Activated T-cell treated with anti-CD3 and anti-CD28 coated beads, Interleukin-2, amount 50 U/mL, for 4 hours (primary cell): ENCODE data around the gene ASCC3. TPM values are rescaled to one million over a fixed set of nuclear protein-coding genes. Genes with fewer than 3 reads are reported as not detected.
A peak's percentile ranks its signal among the peaks of the same experiment; 100 is the strongest.

Experiments used
- ATAC-seq, 2 donors: fragments of 200-7000 bp; cut with Tn5 transposase; one replicate each; pipeline ENCODE4 v1.10.0; 2021
- DNase-seq: peaks from one replicate; pipeline ENCODE4 v3.0.0-alpha.2; 2020
- H3K27me3 Mint-ChIP-seq: one replicate; pipeline ENCODE4 v1.8.0; 2021; ENCODE audit warnings: low read depth, mixed read lengths
- H3K36me3 Mint-ChIP-seq: one replicate; pipeline ENCODE4 v1.8.0; 2022; ENCODE audit warnings: mixed read lengths; ENCODE audit not compliant: insufficient read depth
- H3K4me1 Mint-ChIP-seq: one replicate; pipeline ENCODE4 v1.8.0; 2021; ENCODE audit warnings: low read depth, mixed read lengths
- H3K4me3 Mint-ChIP-seq: one replicate; pipeline ENCODE4 v1.8.0; 2021; ENCODE audit warnings: mild to moderate bottlenecking, moderate library complexity, mixed read lengths
- H3K9me3 Mint-ChIP-seq: one replicate; pipeline ENCODE4 v1.8.0; 2021; ENCODE audit warnings: mixed read lengths
- total RNA-seq, 3 donors: library from RNA; stranded (reverse); gene quantifications; one replicate each; pipeline ENCODE4 v1.2.1, GENCODE V29; 2021

ASCC3 gene
- total RNA-seq, 3 donors from 2014 or later = 59.3 to 72.8 (median 64.1) TPM

- H3K36me3 Mint-ChIP-seq = peaks cover 2% of the 10 kb centered on the region
- no peak for DNase-seq
- peaks cover 7% of the 10 kb centered on the region for H3K9me3 Mint-ChIP-seq
- H3K4me3 Mint-ChIP-seq = no peak overlapping the region
- peaks cover 15% of the 10 kb centered on the region for H3K4me1 Mint-ChIP-seq
- ATAC-seq = no peak
- H3K27me3 Mint-ChIP-seq = peaks cover 86% of the 10 kb centered on the region
Measured at GRCh38 chr6:100469101-100469859, 411.8 kb downstream of the ASCC3 start.

GRCh38 chr6:100468016-100468622, 413.0 kb downstream of the ASCC3 start:
- no peak for ATAC-seq
- Mint-ChIP-seq H3K27me3 (peaks cover 91% of the 10 kb centered on the region), H3K4me1 (peaks cover 17% of the 10 kb centered on the region), H3K9me3 (peaks cover 11% of the 10 kb centered on the region), H3K36me3 (peaks cover 2% of the 10 kb centered on the region), H3K4me3 (no peak overlapping the region)
- DNase-seq = no peak

- peaks cover 17% of the 10 kb centered on the region for H3K4me1 Mint-ChIP-seq
- peaks cover 12% of the 10 kb centered on the region for H3K9me3 Mint-ChIP-seq
- H3K4me3 Mint-ChIP-seq = no peak overlapping the region
- no peak for ATAC-seq
- H3K36me3 Mint-ChIP-seq = peaks cover 2% of the 10 kb centered on the region
- H3K27me3 Mint-ChIP-seq = peaks cover 90% of the 10 kb centered on the region
- DNase-seq = no peak
Measured at GRCh38 chr6:100467129-100468015, 413.8 kb downstream of the ASCC3 start.

GRCh38 chr6:100466410-100467128, 414.6 kb downstream of the ASCC3 start:
- ATAC-seq = no peak
- no peak for DNase-seq
- Mint-ChIP-seq H3K27me3 (peaks cover 91% of the 10 kb centered on the region), H3K4me3 (no peak overlapping the region), H3K9me3 (peaks cover 17% of the 10 kb centered on the region), H3K36me3 (peaks cover 3% of the 10 kb centered on the region), H3K4me1 (peaks cover 24% of the 10 kb centered on the region)

- peaks cover 3% of the 10 kb centered on the region for H3K36me3 Mint-ChIP-seq
- H3K9me3 Mint-ChIP-seq = peaks cover 17% of the 10 kb centered on the region
- H3K27me3 Mint-ChIP-seq = peaks cover 88% of the 10 kb centered on the region
- DNase-seq (no peak), ATAC-seq (no peak)
- H3K4me3 Mint-ChIP-seq = no peak overlapping the region
- peaks cover 28% of the 10 kb centered on the region for H3K4me1 Mint-ChIP-seq
Measured at GRCh38 chr6:100465701-100466409, 415.3 kb downstream of the ASCC3 start.

GRCh38 chr6:100464903-100465700, 416.0 kb downstream of the ASCC3 start, which contains the start of gene SIM1:
Gene SIM1, minus strand, starts transcription at chr6:100464921. Its CDS starts 1,453 bp downstream, at chr6:100463468.
- DNase-seq (no peak), ATAC-seq (peak; percentile 54)
- Mint-ChIP-seq H3K4me1 (peaks cover 28% of the 10 kb centered on the region), H3K36me3 (peaks cover 3% of the 10 kb centered on the region), H3K9me3 (peaks cover 17% of the 10 kb centered on the region), H3K4me3 (no peak within 1 kb of the TSS), H3K27me3 (peaks cover 88% of the 10 kb centered on the region)

GRCh38 chr6:100464162-100464851, 416.8 kb downstream of the ASCC3 start:
- H3K4me3 Mint-ChIP-seq = no peak overlapping the region
- ATAC-seq (no peak), DNase-seq (no peak)
- peaks cover 3% of the 10 kb centered on the region for H3K36me3 Mint-ChIP-seq
- peaks cover 88% of the 10 kb centered on the region for H3K27me3 Mint-ChIP-seq
- peaks cover 17% of the 10 kb centered on the region for H3K9me3 Mint-ChIP-seq
- peaks cover 28% of the 10 kb centered on the region for H3K4me1 Mint-ChIP-seq

GRCh38 chr6:100463630-100464161, 417.4 kb downstream of the ASCC3 start:
- DNase-seq = no peak
- peaks cover 3% of the 10 kb centered on the region for H3K36me3 Mint-ChIP-seq
- H3K9me3 Mint-ChIP-seq = peaks cover 17% of the 10 kb centered on the region
- ATAC-seq = no peak
- H3K4me3 Mint-ChIP-seq = no peak overlapping the region
- peaks cover 28% of the 10 kb centered on the region for H3K4me1 Mint-ChIP-seq
- peaks cover 89% of the 10 kb centered on the region for H3K27me3 Mint-ChIP-seq

- DNase-seq = no peak
- no peak for ATAC-seq
- H3K4me3 Mint-ChIP-seq = no peak overlapping the region
- H3K9me3 Mint-ChIP-seq = peaks cover 17% of the 10 kb centered on the region
- H3K27me3 Mint-ChIP-seq = peaks cover 90% of the 10 kb centered on the region
- H3K4me1 Mint-ChIP-seq = peaks cover 28% of the 10 kb centered on the region
- H3K36me3 Mint-ChIP-seq = peaks cover 2% of the 10 kb centered on the region
Measured at GRCh38 chr6:100462706-100463629, 418.2 kb downstream of the ASCC3 start.

GRCh38 chr6:100461917-100462705, 419.0 kb downstream of the ASCC3 start:
- Mint-ChIP-seq H3K9me3 (peaks cover 17% of the 10 kb centered on the region), H3K4me1 (peaks cover 26% of the 10 kb centered on the region), H3K36me3 (peaks cover 1% of the 10 kb centered on the region), H3K4me3 (no peak overlapping the region), H3K27me3 (peaks cover 90% of the 10 kb centered on the region)
- ATAC-seq = no peak
- no peak for DNase-seq
